ENCODE measurements around the gene FUT1. TPM values are rescaled to one million over a fixed set of nuclear protein-coding genes. Genes with fewer than 3 reads are reported as not detected.

The FUT1 gene
- total RNA-seq = 1.8 TPM
- long read RNA-seq, partial matches to known transcripts = 3 of 4 reads
- long read RNA-seq, other reads (novel, unspliced or antisense) = 1 of 4 reads

GRCh38 chr19:48752496-48753365, at the start of gene FUT1:
Gene FUT1 (minus strand): TSS chr19:48752641. CDS start chr19:48751281, 1,360 bp downstream.
- Histone ChIP-seq H3K4me3 (peak within 1 kb of the TSS; percentile 64), H3K27ac (replicated peaks) (peak within 1 kb of the TSS; percentile 86), H3K27me3 (ENCODE audit: low read depth) (peaks cover 35% of the 10 kb centered on the region), H3K4me1 (peaks cover 37% of the 10 kb centered on the region), H3K9me3 (replicated peaks) (no peaks in the 10 kb centered on the region), H3K36me3 (peaks cover 8% of the 10 kb centered on the region)
- intact Hi-C loops (cut with micrococcal nuclease) = no loop called here
- DNase-seq = peak; percentile 72
- TF ChIP-seq CTCF (IDR thresholded peaks at IDR 0.05; ENCODE audit: borderline replicate concordance) = no peak

- Histone ChIP-seq H3K4me3 (no peak overlapping the region), H3K27me3 (ENCODE audit: low read depth) (no peaks in the 10 kb centered on the region), H3K9me3 (replicated peaks) (no peaks in the 10 kb centered on the region), H3K36me3 (no peaks in the 10 kb centered on the region), H3K4me1 (peaks cover 15% of the 10 kb centered on the region), H3K27ac (replicated peaks) (no peak overlapping the region)
- DNase-seq = no peak
- intact Hi-C loops (cut with micrococcal nuclease) = no loop called here
- TF ChIP-seq CTCF (IDR thresholded peaks at IDR 0.05; ENCODE audit: borderline replicate concordance) = no peak
These were observed 47.2 kb upstream of the FUT1 start for GRCh38 chr19:48799358-48800300.

- intact Hi-C loops (cut with micrococcal nuclease) = no loop called here
- no peaks in the 10 kb centered on the region for H3K27me3 ChIP-seq (ENCODE audit: low read depth)
- H3K27ac ChIP-seq (replicated peaks) = no peak overlapping the region
- DNase-seq = no peak
- H3K4me1 ChIP-seq = peaks cover 15% of the 10 kb centered on the region
- no peak for TF ChIP-seq CTCF (IDR thresholded peaks at IDR 0.05; ENCODE audit: borderline replicate concordance)
- no peaks in the 10 kb centered on the region for H3K36me3 ChIP-seq
- H3K4me3 ChIP-seq = no peak overlapping the region
- H3K9me3 ChIP-seq (replicated peaks) = no peaks in the 10 kb centered on the region
These were observed 46.5 kb upstream of the FUT1 start for GRCh38 chr19:48798937-48799336.

- Histone ChIP-seq H3K4me1 (peaks cover 15% of the 10 kb centered on the region), H3K9me3 (replicated peaks) (no peaks in the 10 kb centered on the region), H3K4me3 (no peak overlapping the region), H3K27ac (replicated peaks) (no peak overlapping the region), H3K27me3 (ENCODE audit: low read depth) (no peaks in the 10 kb centered on the region), H3K36me3 (no peaks in the 10 kb centered on the region)
- DNase-seq = no peak
- intact Hi-C loops (cut with micrococcal nuclease) = no loop called here
- TF ChIP-seq CTCF (IDR thresholded peaks at IDR 0.05; ENCODE audit: borderline replicate concordance) = no peak
These were observed 44.7 kb upstream of the FUT1 start for GRCh38 chr19:48797103-48797502.

GRCh38 chr19:48796298-48797083, 44.0 kb upstream of the FUT1 start:
- Histone ChIP-seq H3K9me3 (replicated peaks) (no peaks in the 10 kb centered on the region), H3K4me3 (no peak overlapping the region), H3K27me3 (ENCODE audit: low read depth) (no peaks in the 10 kb centered on the region), H3K36me3 (no peaks in the 10 kb centered on the region), H3K4me1 (peaks cover 15% of the 10 kb centered on the region), H3K27ac (replicated peaks) (peak overlapping the region; percentile 84)
- DNase-seq = no peak
- intact Hi-C loops (cut with micrococcal nuclease) = no loop called here
- no peak for TF ChIP-seq CTCF (IDR thresholded peaks at IDR 0.05; ENCODE audit: borderline replicate concordance)

All from left ventricle myocardium inferior (tissue), 1 donor.